Measurements from ENCODE around the gene C11orf86.

The C11orf86 gene

DNA sequence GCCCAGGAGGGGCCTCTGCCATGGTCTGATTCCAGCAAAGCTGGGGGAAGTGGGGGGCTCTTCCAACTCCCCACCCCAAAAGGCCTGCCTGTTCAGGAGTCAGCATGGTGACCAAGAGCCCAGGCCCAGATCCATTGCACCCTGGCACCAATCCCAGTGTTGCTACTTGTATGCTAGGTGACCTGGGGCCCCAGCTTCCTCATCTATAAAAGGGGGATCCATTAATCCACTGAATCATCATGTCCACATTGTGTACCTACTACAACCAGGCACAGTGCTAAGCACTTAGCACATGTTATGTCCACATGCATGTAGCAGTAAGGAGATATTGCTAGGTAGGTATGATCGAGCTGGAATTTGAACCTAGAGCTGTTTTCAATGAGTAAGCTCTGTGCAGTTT lies 49.9 kb downstream of the C11orf86 start:
- DNase-seq (ENCODE audit: low read depth) = no peak

DNA sequence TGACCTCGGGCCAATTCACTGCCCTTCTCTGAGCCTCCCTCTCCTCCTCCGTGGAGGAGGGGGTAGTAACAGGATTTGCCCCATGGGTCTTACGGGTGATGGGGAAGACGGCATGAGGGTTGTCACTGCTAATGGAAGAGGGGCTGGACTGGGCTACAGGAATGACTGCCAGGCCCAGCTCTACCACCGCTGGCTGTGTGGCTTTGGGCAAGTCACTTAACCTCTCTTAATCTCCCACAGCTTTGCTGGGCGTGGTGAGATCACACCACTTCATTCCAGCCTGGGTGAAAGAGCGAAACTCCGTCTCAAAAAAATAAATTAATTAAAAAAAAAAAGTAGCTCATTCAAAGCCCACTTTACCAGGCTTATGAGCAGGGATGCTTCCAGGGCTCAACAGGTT lies 50.6 kb downstream of the C11orf86 start:
- no peak for DNase-seq (ENCODE audit: low read depth)
